Hematopoietic multipotent progenitor cell treated with erythropoietin and hydrocortisone succinate and interleukin-3 and kit ligand, for 6 days (in vitro differentiated cells): ENCODE measurements around the gene RASA3.
"Not testable (repeated sequence)": the region's sequence is repeated elsewhere in the genome, so short reads cannot be mapped to it uniquely, and the experiment has no call there.

ENCODE experiments used
- DNase-seq: peaks from one replicate; pipeline ENCODE4 v3.0.0-alpha.2; 2015

The RASA3 gene

GRCh38 chr13:114027046-114027715, 105.2 kb downstream of the RASA3 start:
- no peak for DNase-seq

DNA sequence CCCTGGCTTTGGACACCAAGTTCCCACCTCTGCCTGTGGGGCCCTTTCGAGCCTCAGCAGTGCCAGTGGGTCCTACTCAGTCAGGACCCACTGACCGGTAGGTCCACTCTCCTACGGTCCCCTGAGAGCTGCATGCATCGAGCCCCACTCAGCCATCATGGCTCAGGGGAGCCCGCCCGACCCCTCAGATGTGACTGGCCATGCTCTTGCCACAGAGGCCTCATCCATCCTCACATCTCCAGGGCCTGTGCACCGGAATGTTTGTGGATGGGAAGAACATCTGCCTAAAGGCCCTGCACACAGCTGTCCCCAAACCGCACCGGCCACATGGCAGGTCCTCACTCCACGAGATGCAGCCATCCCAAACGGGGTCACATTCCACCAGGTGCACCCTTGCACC, 105.9 kb downstream of the RASA3 start:
- no peak for DNase-seq

DNA sequence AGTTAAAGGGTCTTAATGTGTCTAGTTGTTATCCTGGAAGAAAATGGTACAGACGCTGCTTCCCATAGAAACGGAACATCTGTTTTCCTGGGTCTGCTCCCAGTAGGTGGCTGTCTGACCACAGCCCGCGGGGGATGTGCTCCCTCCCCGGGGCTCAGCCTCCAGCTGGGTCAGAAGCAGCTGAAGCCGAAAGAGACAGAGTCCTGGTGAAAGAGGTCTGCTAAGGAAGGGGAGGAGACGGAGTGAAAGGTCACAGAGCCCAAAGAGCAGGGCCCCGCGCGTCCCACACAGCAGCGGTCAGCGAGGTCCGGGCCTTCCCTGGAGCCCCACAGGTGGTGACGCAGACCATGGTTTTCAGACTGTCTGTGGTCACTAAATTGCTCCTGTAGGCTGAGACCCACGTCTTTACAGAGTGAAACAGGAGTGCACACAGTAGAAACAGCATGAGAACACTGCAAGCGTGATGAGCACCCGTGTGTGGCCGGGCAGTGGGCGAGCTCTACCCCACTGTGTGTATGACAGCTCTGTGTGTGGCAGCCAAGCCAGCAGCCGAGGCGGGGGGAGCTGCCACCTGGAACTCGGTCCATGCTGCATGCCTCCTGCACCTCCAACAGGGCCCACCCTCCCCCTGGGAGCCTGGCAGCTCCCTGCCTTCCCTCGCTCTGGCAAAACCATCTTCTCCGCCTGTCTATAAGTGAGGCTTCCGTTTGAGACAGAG, 106.5 kb downstream of the RASA3 start:
- DNase-seq, result no peak

DNA sequence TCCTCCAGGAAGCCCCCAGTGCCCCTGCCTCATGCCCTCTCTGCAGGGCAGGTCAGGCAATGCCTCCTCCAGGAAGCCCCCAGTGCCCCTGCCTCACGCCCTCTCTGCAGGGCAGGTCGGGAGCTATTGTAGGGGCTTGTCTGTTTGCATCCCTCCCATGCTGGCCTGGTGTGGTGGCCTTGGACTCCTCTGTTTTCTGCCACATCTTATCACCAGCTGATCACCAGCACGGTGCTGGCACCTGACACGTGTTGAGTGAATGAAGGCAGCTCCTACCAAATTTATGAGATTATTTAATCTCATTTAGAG, 107.1 kb downstream of the RASA3 start:
- no peak for DNase-seq

GRCh38 chr13:114024603-114025404, 107.6 kb downstream of the RASA3 start:
- no peak for DNase-seq

- DNase-seq, result no peak
Observed at GRCh38 chr13:114023716-114024602, 108.5 kb downstream of the RASA3 start.

GRCh38 chr13:114022876-114023275, 109.5 kb downstream of the RASA3 start:
- DNase-seq, result no peak

DNA sequence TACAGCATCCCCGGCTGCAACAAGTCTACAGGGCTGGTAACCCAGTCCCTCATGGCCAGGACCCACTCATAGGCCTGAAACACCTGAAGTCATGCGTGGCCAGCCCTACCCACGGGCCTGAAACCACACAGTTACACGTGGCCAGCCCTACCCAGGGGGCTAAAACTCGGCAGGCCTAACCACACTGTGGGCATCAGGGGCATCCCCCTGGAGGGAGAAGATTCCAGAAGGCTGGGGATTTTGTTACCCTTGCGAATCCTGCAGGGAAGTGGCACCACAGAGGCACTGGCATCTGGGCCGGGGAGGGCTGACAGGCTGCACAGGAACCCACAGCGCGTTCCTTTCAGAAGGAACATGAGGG, 110.1 kb downstream of the RASA3 start:
- DNase-seq, result no peak

- DNase-seq, result no peak
Observed at GRCh38 chr13:114021464-114022308, 110.7 kb downstream of the RASA3 start.

- DNase-seq, result no peak
Observed at GRCh38 chr13:114020750-114021463, 111.5 kb downstream of the RASA3 start.

DNA sequence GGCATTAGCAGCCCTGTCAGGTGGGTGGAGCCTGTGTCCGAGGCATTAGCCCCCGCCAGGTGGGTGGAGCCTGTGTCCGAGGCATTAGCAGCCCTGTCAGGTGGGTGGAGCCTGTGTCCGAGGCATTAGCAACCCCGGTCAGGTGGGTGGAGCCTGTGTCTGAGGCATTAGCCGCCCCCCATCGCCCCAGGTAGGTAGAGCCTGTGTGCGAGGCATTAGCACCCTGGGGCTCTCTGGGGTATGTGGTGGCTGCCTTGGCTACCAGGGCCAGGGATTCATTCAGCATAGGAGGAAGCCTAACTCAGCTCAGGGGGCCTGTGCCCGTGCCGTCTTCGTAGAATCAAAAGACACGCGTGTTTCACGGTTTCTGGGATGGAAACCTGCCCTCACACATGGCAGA, 112.3 kb downstream of the RASA3 start:
- not testable (repeated sequence) for DNase-seq

DNA sequence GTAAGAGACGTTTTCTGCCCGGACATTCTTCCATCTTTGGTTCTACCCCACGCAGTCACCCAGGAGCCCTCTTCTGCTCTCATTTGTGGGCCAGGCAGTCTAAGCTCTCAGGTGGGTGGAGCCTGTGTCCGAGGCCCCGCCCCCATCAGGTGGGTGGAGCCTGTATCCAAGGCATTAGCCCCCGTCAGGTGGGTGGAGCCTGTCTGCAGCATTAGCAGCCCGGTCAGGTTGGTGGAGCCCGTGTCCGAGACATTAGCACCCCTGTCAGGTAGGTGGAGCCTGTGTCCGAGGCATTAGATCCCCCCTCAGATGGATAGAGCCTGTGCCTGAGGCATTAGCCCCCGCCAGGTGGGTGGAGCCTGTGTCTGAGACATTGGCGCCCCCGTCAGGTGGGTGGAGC, 113.1 kb downstream of the RASA3 start:
- DNase-seq, result peak; percentile 60

DNA sequence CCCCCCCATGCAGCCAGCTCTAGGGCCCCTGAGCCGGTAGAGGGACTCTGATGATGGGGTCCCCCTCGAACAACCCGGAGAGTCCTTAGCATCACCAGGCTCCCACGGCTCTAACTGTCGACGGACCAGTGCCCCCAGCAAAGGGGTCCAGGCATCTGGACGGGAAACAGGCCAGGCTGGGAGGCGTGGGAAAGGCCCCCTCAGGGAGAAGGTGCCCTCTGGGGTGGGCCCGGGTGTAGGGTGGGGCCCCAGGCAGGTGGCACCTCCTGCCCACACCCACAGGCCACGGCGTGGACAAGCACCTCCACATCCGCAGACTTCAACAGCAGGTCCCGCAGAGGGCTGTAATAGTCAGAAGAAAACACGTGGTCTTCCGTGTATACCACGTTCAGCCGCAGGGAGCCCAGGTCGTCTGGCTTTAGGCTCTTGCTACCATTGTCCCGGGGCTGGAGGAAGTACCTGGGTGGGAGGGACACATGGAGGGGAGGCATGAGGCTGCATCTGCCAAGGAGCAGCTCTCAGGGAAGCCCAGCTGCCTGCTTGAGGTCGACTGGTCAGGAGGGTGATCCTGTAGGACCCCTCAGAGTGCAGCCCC, 113.9 kb downstream of the RASA3 start:
- DNase-seq, result no peak

- DNase-seq, result no peak
Observed at GRCh38 chr13:114017966-114018365, 114.5 kb downstream of the RASA3 start.

DNA sequence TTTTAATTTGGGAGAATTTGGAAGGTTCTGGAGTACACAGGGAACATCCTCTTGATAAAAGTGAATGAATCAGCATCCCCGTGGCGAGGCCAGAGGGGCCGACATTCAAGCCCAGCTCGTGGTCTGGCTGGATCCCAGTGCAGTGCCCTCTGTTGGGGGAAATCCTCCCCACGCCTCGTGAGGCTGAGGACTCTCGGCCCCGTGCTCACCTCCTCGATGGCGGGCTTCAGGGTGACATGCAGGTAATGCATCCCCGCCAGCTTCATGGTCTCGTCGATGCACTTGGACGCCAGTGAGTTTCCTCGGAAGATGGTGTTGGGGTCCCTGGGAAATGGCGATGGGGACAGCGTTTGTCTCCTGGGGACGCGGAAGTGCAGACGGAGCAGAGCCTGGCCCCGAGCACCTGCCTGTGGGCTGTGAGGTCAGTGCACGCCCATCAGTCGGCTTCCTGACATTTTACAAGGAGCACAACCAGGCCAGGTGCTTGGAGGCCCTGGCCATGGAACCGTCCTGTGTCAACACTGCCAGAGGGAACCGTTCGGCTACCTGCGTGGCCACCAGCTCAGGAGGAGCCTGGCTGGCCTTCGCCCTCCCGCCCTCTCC, 115.3 kb downstream of the RASA3 start:
- peak; percentile 32 for DNase-seq

- no peak for DNase-seq
Observed at GRCh38 chr13:114016321-114017027, 115.9 kb downstream of the RASA3 start.

GRCh38 chr13:114015969-114016295, 116.5 kb downstream of the RASA3 start:
- DNase-seq, result no peak

- DNase-seq, result no peak
Observed at GRCh38 chr13:114015111-114015968, 117.1 kb downstream of the RASA3 start.
